ENCODE data around the gene ROBO3.

The ROBO3 gene

GRCh38 chr11:124922831-124923230, 57.6 kb downstream of the ROBO3 start:
- no peak for DNase-seq (ENCODE audit: low read depth)

GRCh38 chr11:124923296-124923695, 58.1 kb downstream of the ROBO3 start:
- no peak for DNase-seq (ENCODE audit: low read depth)

- DNase-seq (ENCODE audit: low read depth) = no peak
Observed at GRCh38 chr11:124928942-124929665, 63.9 kb downstream of the ROBO3 start.

GRCh38 chr11:124930799-124931198, 65.6 kb downstream of the ROBO3 start:
- no peak for DNase-seq (ENCODE audit: low read depth)

All from stimulated activated CD8-positive, alpha-beta memory T cell treated with anti-CD3 and anti-CD28 coated beads, Interleukin-7, amount 100 ng/mL, for 24 hours (primary cell).